Astrocyte of the cerebellum (primary cell): ENCODE data around the gene PSG7.
"Not testable (repeated sequence)": the region's sequence is repeated elsewhere in the genome, so short reads cannot be mapped to it uniquely, and the experiment has no call there.

Source experiments
- DNase-seq: peaks from one replicate; pipeline ENCODE4 v3.0.0-alpha.2; 2011; ENCODE audit warnings: low read depth
- H3K4me3 ChIP-seq: 2 replicates; pipeline ENCODE4 v1.5.1; 2011; ENCODE audit warnings: mild to moderate bottlenecking, low read depth, low read length, moderate library complexity
- CTCF ChIP-seq: IDR thresholded peaks from 2 replicates; pipeline ENCODE4 v1.5.1; 2012; ENCODE audit warnings: low read length, low read depth, moderate library complexity, mild to moderate bottlenecking; ENCODE audit errors: missing control alignments
- in situ Hi-C: cut with HindIII; loops from 2 replicates; pipeline ENCODE4 v1.10.0; 2017; ENCODE audit warnings: low sequenced_read_pairs

PSG7 gene

DNA sequence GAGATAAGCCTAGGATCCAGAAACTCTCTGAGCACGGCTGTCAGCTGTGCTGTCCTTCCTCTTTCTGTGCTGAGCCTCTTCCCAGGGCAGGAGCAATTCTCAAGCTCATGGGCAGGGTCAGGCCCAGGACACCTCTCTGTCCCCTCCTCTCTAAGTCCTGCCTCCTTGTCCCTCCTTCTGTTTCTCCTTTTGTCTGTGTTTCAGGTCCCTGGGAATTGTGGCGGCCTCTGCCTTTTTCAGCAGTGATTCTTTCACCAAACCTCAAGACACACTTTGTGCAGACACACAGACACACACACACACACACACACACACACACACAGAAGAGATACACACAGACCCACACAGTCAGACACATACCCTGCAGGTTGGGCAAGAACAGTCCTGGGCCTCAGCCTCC is 57.4 kb downstream of the PSG7 start, which contains the start of gene PSG1:
Gene PSG1, minus strand, starts transcription at position 101 of the 400 bp plus-strand sequence. CDS start 132 bp downstream, outside the sequence.
- no peak within 1 kb of the TSS for H3K4me3 ChIP-seq
- in situ Hi-C loops: no loop called here
- no peak for TF ChIP-seq CTCF
- no peak for DNase-seq

DNA sequence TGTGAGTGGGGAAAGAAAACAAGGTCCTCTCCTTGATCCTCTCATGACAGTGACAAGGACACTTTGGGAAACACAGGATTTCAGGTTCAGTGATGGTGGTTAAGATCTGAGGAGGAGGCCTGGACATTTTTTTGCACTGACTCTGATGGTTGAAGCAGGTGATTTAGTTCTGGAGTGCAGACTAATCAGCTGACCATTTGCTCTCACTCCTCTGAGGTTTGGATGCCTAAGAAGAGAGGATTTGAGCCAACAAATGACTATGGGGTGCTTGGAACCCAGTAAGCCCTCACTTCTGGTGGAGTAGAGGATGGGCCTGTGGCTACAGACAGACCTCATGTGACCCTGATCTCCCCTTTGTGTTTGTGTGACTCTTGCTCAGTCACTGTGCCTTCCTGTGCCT is 60.4 kb downstream of the PSG7 start:
- DNase-seq: peak; percentile 16
- in situ Hi-C loops, H3K4me3 ChIP-seq: not testable (repeated sequence)

GRCh38 chr19:42875881-42876280 is 61.1 kb downstream of the PSG7 start:
- H3K4me3 ChIP-seq, in situ Hi-C loops, DNase-seq: not testable (repeated sequence)

GRCh38 chr19:42874901-42875813 is 61.9 kb downstream of the PSG7 start:
- H3K4me3 ChIP-seq, in situ Hi-C loops: not testable (repeated sequence)
- DNase-seq: peak; percentile 18

- H3K4me3 ChIP-seq, DNase-seq, in situ Hi-C loops: not testable (repeated sequence)
These were observed 62.9 kb downstream of the PSG7 start for GRCh38 chr19:42874136-42874535.
